ENCODE data around the gene COX6A1. TPM values are rescaled to one million over a fixed set of nuclear protein-coding genes. Genes with fewer than 3 reads are reported as not detected.

COX6A1 gene
- total and polyA plus RNA-seq, 2 donors (not counting 3 experiments of a cell fraction or from before 2014, with no cell fraction given), result 299 to 1,327 TPM

DNA sequence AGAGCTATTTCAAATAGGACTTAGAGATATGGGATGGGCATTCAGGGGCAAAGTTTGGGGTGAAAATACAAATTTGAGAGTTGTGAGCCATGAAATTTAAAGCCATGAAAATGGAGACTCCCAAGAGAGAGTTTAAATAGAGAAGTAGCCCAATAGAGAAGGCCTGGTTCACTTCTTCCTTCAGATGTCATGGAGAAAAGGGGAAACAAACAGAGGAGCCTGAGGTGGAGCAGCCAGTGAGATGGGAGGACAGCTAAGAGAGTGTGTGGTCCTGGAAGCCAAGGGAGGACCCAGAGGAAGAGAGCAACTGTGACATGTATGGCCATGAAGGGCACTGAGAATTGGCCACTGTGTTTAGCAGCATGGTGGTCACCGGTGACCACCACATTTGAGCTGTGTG is 45.7 kb downstream of the COX6A1 start:
- intact Hi-C loops (cut with micrococcal nuclease), result no loop called here
- no peak overlapping the region for H3K27ac ChIP-seq (ENCODE audit: insufficient read depth, low read depth, low read length)
- H3K79me2 ChIP-seq (ENCODE audit: control insufficient read depth, insufficient read depth, low read length), result no peaks in the 10 kb centered on the region
- ChIA-PET CTCF (interaction anchor here (0.7 to 1.7 kb wide), 3 partner anchors 9 to 41 kb away, joined by 3 to 8 read pairs (median 7); partner anchors contain the start of gene DYNLL1), POLR2A (interaction anchor here (0.9 kb wide), 1 partner anchor 13 kb away, joined by 3 read pairs; no protein-coding TSS in a partner anchor)
- no peaks in the 10 kb centered on the region for H4K20me1 ChIP-seq (replicated peaks; ENCODE audit: control insufficient read depth, extremely low read depth, insufficient read depth, low read length)
- DNase-seq (ENCODE audit: low read depth, low spot score), result no peak
- no peak for FAIRE-seq
- TF ChIP-seq JUN (IDR thresholded peaks at IDR 0.05; ENCODE audit: borderline replicate concordance, insufficient read depth, insufficient read length, low read depth) (no peak), MAX (IDR thresholded peaks at IDR 0.05; ENCODE audit: insufficient read depth, insufficient read length) (no peak), EZH2 (IDR thresholded peaks at IDR 0.05; ENCODE audit: borderline replicate concordance, low read depth, low read length, severe bottlenecking) (no peak), FOS (IDR thresholded peaks at IDR 0.05; ENCODE audit: borderline replicate concordance, insufficient read depth, low read length) (no peak), GATA2 (IDR thresholded peaks at IDR 0.05; ENCODE audit: insufficient read depth, insufficient read length, low read depth, low read length) (no peak), POLR2A (IDR thresholded peaks at IDR 0.05; ENCODE audit: low read depth, low read length) (no peak), CTCF (IDR thresholded peaks at IDR 0.05; ENCODE audit: extremely low read depth in 1 of 2, insufficient read depth in 1 of 2, low read depth in 1 of 2, low read length in 2 of 2) (no peak), MYC (IDR thresholded peaks at IDR 0.05; ENCODE audit: low read depth, low read length) (no peak), POLR2AphosphoS5 (IDR thresholded peaks at IDR 0.05; ENCODE audit: insufficient read depth, low read depth, low read length) (no peak)
- no peak overlapping the region for H3K4me2 ChIP-seq (ENCODE audit: insufficient read depth, low read length)
- H3K4me1 ChIP-seq (ENCODE audit: control insufficient read depth, extremely low read depth, insufficient read depth, low read length), result peaks cover 7% of the 10 kb centered on the region
- no peak overlapping the region for H2AFZ ChIP-seq (ENCODE audit: low read depth, low read length)
- dilution Hi-C loops (cut with MboI; ENCODE audit: extremely low pct_ligation_motif_present, low sequenced_read_pairs), result no loop called here
- no peaks in the 10 kb centered on the region for H3K36me3 ChIP-seq (ENCODE audit: control insufficient read depth in 2 of 2, extremely low read depth in 1 of 2, insufficient read depth in 2 of 2, low read length in 2 of 2)
- H3K4me3 ChIP-seq (replicated peaks in 1 of 3; ENCODE audit: insufficient read depth in 1 of 3, low read depth in 1 of 3, low read length in 3 of 3), result no peak overlapping the region
- BruUV-seq (replicated peaks), result no TSS peak
- H3K9me3 ChIP-seq (replicated peaks; ENCODE audit: control insufficient read depth, insufficient read depth, low read length), result no peaks in the 10 kb centered on the region
- H3K9ac ChIP-seq (replicated peaks; ENCODE audit: extremely low read depth, insufficient read depth, low read length), result no peak overlapping the region
- no peaks in the 10 kb centered on the region for H3K9me1 ChIP-seq (replicated peaks; ENCODE audit: control insufficient read depth, extremely low read depth, insufficient read depth, low read length)
- no peaks in the 10 kb centered on the region for H3K27me3 ChIP-seq (ENCODE audit: control insufficient read depth in 2 of 2, insufficient read depth in 2 of 2, low read length in 2 of 2)
